IMR-90 (cell line): ENCODE measurements around the gene SUSD6. TPM values are rescaled to one million over a fixed set of nuclear protein-coding genes. Genes with fewer than 3 reads are reported as not detected.
A peak's percentile ranks its signal among the peaks of the same experiment; 100 is the strongest.

Experiments used
- ATAC-seq: fragments of 200-7000 bp; cut with Tn5 transposase; 2 replicates; pipeline ENCODE4 v1.9.1; 2020; ENCODE audit warnings: low read depth, mild to moderate bottlenecking, moderate library complexity
- BruUV-seq: library from RNA; stranded (reverse); fragments of 400-500 nt; replicated peaks from 2 replicates; lab custom pipeline; 2021; lab: Mats Ljungman, UMichigan
- CTCF ChIA-PET: fragments of 300-600 bp; formaldehyde crosslinking; extraction: SDS; loops from one replicate; lab custom pipeline; 2021; ENCODE audit warnings: antibody characterized with exemption; lab: Yijun Ruan, JAX
- POLR2A ChIA-PET: fragments of 300-600 bp; sonication (Branson Sonifier 250); formaldehyde crosslinking; loops from one replicate; lab custom pipeline; 2022; ENCODE audit warnings: antibody characterized with exemption; ENCODE audit not compliant: unreplicated experiment; lab: Charles Lee
- DNase-seq: peaks from one replicate; pipeline ENCODE4 v3.0.0; 2013
- H2AFZ ChIP-seq: replicated peaks from 2 replicates; pipeline ENCODE3; 2013; ENCODE audit warnings: low read length, mild to moderate bottlenecking; ENCODE audit not compliant: poor library complexity
- H2AK5ac ChIP-seq: 2 replicates; pipeline ENCODE4 v1.6.1; 2013; ENCODE audit warnings: low read depth, low read length, inconsistent platforms
- H2AK9ac ChIP-seq: replicated peaks from 2 replicates; pipeline ENCODE3; 2013; ENCODE audit warnings: mild to moderate bottlenecking, low read depth, low read length, moderate library complexity; ENCODE audit not compliant: poor library complexity
- H2BK120ac ChIP-seq: 2 replicates; pipeline ENCODE4 v1.6.1; 2013; ENCODE audit warnings: low read depth, low read length, inconsistent platforms
- H2BK15ac ChIP-seq: 3 replicates; pipeline ENCODE4 v1.6.1; 2013; ENCODE audit warnings: low read depth, low read length, inconsistent platforms
- H2BK20ac ChIP-seq: 2 replicates; pipeline ENCODE4 v1.6.1; 2013; ENCODE audit warnings: low read depth, mild to moderate bottlenecking, inconsistent platforms, low read length, moderate library complexity
- H2BK5ac ChIP-seq: 2 replicates; pipeline ENCODE4 v1.6.1; 2013; ENCODE audit warnings: mild to moderate bottlenecking, low read depth, low read length, inconsistent platforms; ENCODE audit not compliant: poor library complexity, severe bottlenecking
- H3K14ac ChIP-seq: replicated peaks from 2 replicates; pipeline ENCODE4 v1.6.1; 2013; ENCODE audit warnings: low read depth, low read length, inconsistent platforms
- H3K18ac ChIP-seq: 2 replicates; pipeline ENCODE4 v1.6.1; 2013; ENCODE audit warnings: low read depth, low read length, control low read depth
- H3K23ac ChIP-seq: 2 replicates; pipeline ENCODE4 v1.6.1; 2013; ENCODE audit warnings: low read depth, low read length, inconsistent platforms
- H3K27ac ChIP-seq: 2 replicates; pipeline ENCODE4 v1.5.1; 2013; ENCODE audit warnings: mild to moderate bottlenecking, control low read depth, low read length; ENCODE audit not compliant: insufficient read depth
- H3K27me3 ChIP-seq: 2 replicates; pipeline ENCODE4 v1.6.1; 2013; ENCODE audit warnings: low read length; ENCODE audit not compliant: control insufficient read depth, insufficient read depth
- H3K36me3 ChIP-seq: 2 replicates; pipeline ENCODE4 v1.6.1; 2013; ENCODE audit warnings: low read length, mixed read lengths; ENCODE audit not compliant: control insufficient read depth, insufficient read depth
- H3K4ac ChIP-seq: 2 replicates; pipeline ENCODE4 v1.6.1; 2013; ENCODE audit warnings: low read depth, low read length, inconsistent platforms
- H3K4me1 ChIP-seq: 2 replicates; pipeline ENCODE4 v1.6.1; 2013; ENCODE audit warnings: low read length, mixed read lengths; ENCODE audit not compliant: control insufficient read depth, insufficient read depth
- H3K4me2 ChIP-seq: 2 replicates; pipeline ENCODE4 v1.6.1; 2013; ENCODE audit warnings: low read depth, mild to moderate bottlenecking, control low read depth, low read length, moderate library complexity
- H3K4me3 ChIP-seq: 2 replicates; pipeline ENCODE4 v1.5.1; 2013; ENCODE audit warnings: low read depth, mild to moderate bottlenecking, control low read depth, low read length, moderate library complexity; ENCODE audit not compliant: insufficient read depth
- H3K56ac ChIP-seq: 2 replicates; pipeline ENCODE4 v1.6.1; 2013; ENCODE audit warnings: low read length, inconsistent platforms; ENCODE audit not compliant: insufficient read depth; ENCODE audit errors: extremely low read depth
- H3K79me1 ChIP-seq, 2 experiments: 2 replicates each; pipeline ENCODE4 v1.6.1; 2013; ENCODE audit warnings: low read length in 2 of 2, inconsistent platforms in 1 of 2, low read depth in 1 of 2
- H3K9ac ChIP-seq: 2 replicates; pipeline ENCODE4 v1.6.1; 2013; ENCODE audit warnings: low read depth, low read length, control low read depth
- H3K9me1 ChIP-seq: 2 replicates; pipeline ENCODE4 v1.6.1; 2013; ENCODE audit warnings: low read length, inconsistent platforms; ENCODE audit not compliant: insufficient read depth
- H3K9me3 ChIP-seq: 2 replicates; pipeline ENCODE4 v1.6.1; 2013; ENCODE audit warnings: low read length; ENCODE audit not compliant: control insufficient read depth, insufficient read depth
- H4K20me1 ChIP-seq: 2 replicates; pipeline ENCODE4 v1.6.1; 2013; ENCODE audit warnings: low read length, inconsistent platforms; ENCODE audit not compliant: insufficient read depth
- H4K5ac ChIP-seq: 2 replicates; pipeline ENCODE4 v1.6.1; 2013; ENCODE audit warnings: mild to moderate bottlenecking, low read depth, low read length, control low read depth
- H4K8ac ChIP-seq, 2 experiments: 2 replicates each; pipeline ENCODE4 v1.6.1; 2013; ENCODE audit warnings: low read depth in 2 of 2, low read length in 2 of 2, control low read depth in 1 of 2, inconsistent platforms in 1 of 2
- H4K91ac ChIP-seq: 2 replicates; pipeline ENCODE4 v1.6.1; 2013; ENCODE audit warnings: low read depth, low read length, inconsistent platforms; ENCODE audit not compliant: insufficient read depth
- BHLHE40 ChIP-seq: fragments of 150-350 bp; IDR thresholded peaks from 2 replicates; pipeline ENCODE4 v1.6.1; 2016; ENCODE audit warnings: mild to moderate bottlenecking, low read depth, low read length
- CEBPB ChIP-seq: IDR thresholded peaks from 2 replicates; pipeline ENCODE4 v1.6.1; 2012; ENCODE audit warnings: low read depth, low read length, improper control_type of control experiment
- CHD1 ChIP-seq: IDR thresholded peaks from 2 replicates; pipeline ENCODE4 v1.6.1; 2012; ENCODE audit warnings: low read depth, low read length, improper control_type of control experiment
- MAFK ChIP-seq: IDR thresholded peaks from 2 replicates; pipeline ENCODE4 v1.6.1; 2012; ENCODE audit warnings: low read depth, low read length, improper control_type of control experiment
- MAZ ChIP-seq: IDR thresholded peaks from 2 replicates; pipeline ENCODE4 v1.6.1; 2012; ENCODE audit warnings: low read depth, mild to moderate bottlenecking, low read length, improper control_type of control experiment, moderate library complexity, borderline replicate concordance
- MXI1 ChIP-seq: IDR thresholded peaks from 2 replicates; pipeline ENCODE4 v1.6.1; 2012; ENCODE audit warnings: low read depth, mild to moderate bottlenecking, low read length, moderate library complexity, borderline replicate concordance
- NFE2L2 ChIP-seq: fragments of 150-350 bp; IDR thresholded peaks from 2 replicates; pipeline ENCODE4 v1.6.1; 2016; ENCODE audit warnings: low read depth, mild to moderate bottlenecking, low read length
- RAD21 ChIP-seq: IDR thresholded peaks from 2 replicates; pipeline ENCODE4 v1.6.1; 2012; ENCODE audit warnings: low read length, improper control_type of control experiment
- RCOR1 ChIP-seq: IDR thresholded peaks from 2 replicates; pipeline ENCODE4 v1.6.1; 2012; ENCODE audit warnings: mild to moderate bottlenecking, low read length, improper control_type of control experiment; ENCODE audit not compliant: insufficient replicate concordance
- RFX5 ChIP-seq: IDR thresholded peaks from 2 replicates; pipeline ENCODE4 v1.8.0; 2012; ENCODE audit warnings: low read depth, mild to moderate bottlenecking, low read length, moderate library complexity
- SMC3 ChIP-seq: fragments of 150-350 bp; IDR thresholded peaks from 2 replicates; pipeline ENCODE4 v1.6.1; 2016; ENCODE audit warnings: low read depth, mild to moderate bottlenecking, antibody characterized with exemption, low read length, moderate library complexity
- WGBS, 2 experiments: methylation state at CpG; one replicate each; pipeline versions ENCODE4 v1.1.5 to v1.1.7; 2013; ENCODE audit warnings: missing lambda C conversion rate in 2 of 2; ENCODE audit not compliant: insufficient read length in 1 of 2; ENCODE audit errors: extremely low coverage in 2 of 2; 5-methylcytosine and 5-hydroxymethylcytosine counted together
- dilution Hi-C: fragments of 300-500 bp; cut with HindIII; formaldehyde crosslinking; loops from one replicate; pipeline ENCODE4 v1.14.3; 2018; ENCODE audit warnings: low sequenced_read_pairs; ENCODE audit not compliant: unreplicated experiment
- in situ Hi-C: fragments of 300-500 bp; cut with MboI; formaldehyde crosslinking; loops from 3 replicates; pipeline ENCODE4 v1.14.3; 2019; ENCODE audit warnings: low sequenced_read_pairs, inconsistent platforms, mixed read lengths
- intact Hi-C: fragments of 100-400 bp; cut with micrococcal nuclease; formaldehyde crosslinking; loops from 2 replicates; pipeline ENCODE4 v1.10.0; 2022
- polyA plus RNA-seq, 3 experiments: library from polyadenylated mRNA; depleted of rRNA; stranded (reverse); fragments of >200 nt; gene quantifications; 2 replicates each; pipeline ENCODE4 v1.2.3, GENCODE V29; 2012; ENCODE audit warnings: low replicate concordance in 1 of 3
- total RNA-seq: library from RNA; depleted of rRNA; stranded (reverse); fragments of >200 nt; gene quantifications from 2 replicates; pipeline ENCODE4 v1.2.3, GENCODE V29; 2012
- TF ChIP-seq, protein P1 (sequence below): conservative IDR thresholded peaks from 2 replicates; pipeline ENCODE4 v1.5.1; 2012; ENCODE audit warnings: mild to moderate bottlenecking, low read depth, low read length, improper control_type of control experiment
- TF ChIP-seq, protein P2 (sequence below): fragments of 150-350 bp; IDR thresholded peaks from 2 replicates; pipeline ENCODE4 v1.6.1; 2016; ENCODE audit warnings: low read depth, mild to moderate bottlenecking, low read length, moderate library complexity, borderline replicate concordance

Gene SUSD6
- total and polyA plus RNA-seq, 2 of the 4 experiments (the other 2 are of a cell fraction) = 2.3 to 10.1 TPM

DNA sequence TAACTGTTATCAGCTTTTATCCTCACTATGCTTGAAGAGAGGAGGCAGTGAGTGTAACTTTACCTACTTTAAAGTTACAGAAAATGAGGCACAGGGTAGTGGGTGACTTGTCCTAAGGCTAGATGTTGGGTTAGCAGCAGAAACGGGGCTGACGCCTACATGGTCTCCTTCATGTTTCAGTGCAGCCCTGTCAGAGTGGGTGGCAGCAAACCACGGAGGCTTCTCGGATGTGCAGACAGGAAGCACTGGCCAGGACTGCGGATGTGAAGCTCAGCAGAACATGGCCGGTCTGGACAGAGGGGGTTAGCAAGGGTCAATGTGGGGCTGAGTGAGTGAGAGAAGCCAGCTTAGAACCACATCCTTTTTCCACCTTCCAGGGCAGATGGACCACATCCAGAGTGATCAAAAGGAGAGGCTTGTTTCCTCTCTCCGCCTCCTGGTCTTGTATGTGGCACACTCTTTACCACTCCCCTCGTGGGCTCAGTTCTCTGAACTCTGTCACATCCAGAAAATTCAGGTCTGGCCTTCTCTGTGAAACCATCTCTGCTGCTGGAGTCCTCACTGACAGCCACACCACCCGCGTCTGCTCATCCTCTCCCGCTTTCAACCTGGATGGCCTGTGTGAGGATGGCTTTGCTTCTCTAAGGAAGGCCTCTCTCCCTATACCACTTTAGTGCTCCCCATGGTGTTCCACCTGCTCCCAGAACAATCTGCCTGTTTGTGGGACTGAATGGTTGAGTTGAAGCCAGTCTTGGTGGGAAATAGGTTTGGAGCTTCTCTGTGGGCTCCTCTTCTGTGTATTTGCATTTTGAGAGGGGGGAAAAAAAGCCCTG, 14.1 kb downstream of the SUSD6 start:
- H3K4ac ChIP-seq = peak overlapping the region; percentile 67
- WGBS, 2 experiments = no CpG with 5 or more reads among the region's 11 CpGs
- DNase-seq (peak; percentile 66), ATAC-seq (peak; percentile 84)
- H2AFZ ChIP-seq = peak overlapping the region; percentile 45
- POLR2A ChIA-PET = interaction anchor here (0.7 kb wide), 1 partner anchor 9 kb away, joined by 3 read pairs; no protein-coding TSS in a partner anchor
- BruUV-seq = no TSS peak
- dilution Hi-C loops = no loop called here
- peak overlapping the region; percentile 93 for H3K14ac ChIP-seq
- CTCF ChIA-PET = interaction anchor here (0.6 kb wide), 1 partner anchor 23 kb away, joined by 3 read pairs; no protein-coding TSS in a partner anchor
- H2AK5ac ChIP-seq = peak overlapping the region; percentile 76
- peaks cover 34 to 85% of the 10 kb centered on the region in 2 experiments for H3K79me1 ChIP-seq
- H2BK15ac ChIP-seq = peak overlapping the region; percentile 64; the same call in 1 of the 3 replicates
- no peaks in the 10 kb centered on the region for H3K9me3 ChIP-seq
- H4K91ac ChIP-seq = peak overlapping the region; percentile 50
- H3K9ac ChIP-seq = no peak overlapping the region
- H3K18ac ChIP-seq = peak overlapping the region; percentile 67
- H3K4me2 ChIP-seq = peak overlapping the region; percentile 67; the same call in 1 of the 2 replicates
- H4K8ac ChIP-seq = peak overlapping the region; percentile 62 to 89
- peaks cover 26% of the 10 kb centered on the region for H3K9me1 ChIP-seq
- no peak overlapping the region for H3K56ac ChIP-seq
- H2AK9ac ChIP-seq = peak overlapping the region; percentile 86
- peak overlapping the region; percentile 83; the same call in 1 of the 2 replicates for H4K5ac ChIP-seq
- intact Hi-C loops = no loop called here
- no peak overlapping the region for H3K4me3 ChIP-seq
- in situ Hi-C loops = no loop called here
- H3K4me1 ChIP-seq = peaks cover 20% of the 10 kb centered on the region
- peaks cover 39% of the 10 kb centered on the region for H4K20me1 ChIP-seq
- peak overlapping the region; percentile 43; the same call in 1 of the 2 replicates for H2BK20ac ChIP-seq
- H3K27ac ChIP-seq = peak overlapping the region; percentile 18
- peak overlapping the region; percentile 74 for H2BK5ac ChIP-seq
- peak overlapping the region; percentile 67 for H2BK120ac ChIP-seq
- H3K23ac ChIP-seq = peak overlapping the region; percentile 88
- no peaks in the 10 kb centered on the region for H3K27me3 ChIP-seq
- H3K36me3 ChIP-seq = no peaks in the 10 kb centered on the region
- TF ChIP-seq CHD1 = no peak
- TF ChIP-seq, protein P1, sequence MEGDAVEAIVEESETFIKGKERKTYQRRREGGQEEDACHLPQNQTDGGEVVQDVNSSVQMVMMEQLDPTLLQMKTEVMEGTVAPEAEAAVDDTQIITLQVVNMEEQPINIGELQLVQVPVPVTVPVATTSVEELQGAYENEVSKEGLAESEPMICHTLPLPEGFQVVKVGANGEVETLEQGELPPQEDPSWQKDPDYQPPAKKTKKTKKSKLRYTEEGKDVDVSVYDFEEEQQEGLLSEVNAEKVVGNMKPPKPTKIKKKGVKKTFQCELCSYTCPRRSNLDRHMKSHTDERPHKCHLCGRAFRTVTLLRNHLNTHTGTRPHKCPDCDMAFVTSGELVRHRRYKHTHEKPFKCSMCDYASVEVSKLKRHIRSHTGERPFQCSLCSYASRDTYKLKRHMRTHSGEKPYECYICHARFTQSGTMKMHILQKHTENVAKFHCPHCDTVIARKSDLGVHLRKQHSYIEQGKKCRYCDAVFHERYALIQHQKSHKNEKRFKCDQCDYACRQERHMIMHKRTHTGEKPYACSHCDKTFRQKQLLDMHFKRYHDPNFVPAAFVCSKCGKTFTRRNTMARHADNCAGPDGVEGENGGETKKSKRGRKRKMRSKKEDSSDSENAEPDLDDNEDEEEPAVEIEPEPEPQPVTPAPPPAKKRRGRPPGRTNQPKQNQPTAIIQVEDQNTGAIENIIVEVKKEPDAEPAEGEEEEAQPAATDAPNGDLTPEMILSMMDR = no peak
- TF ChIP-seq RAD21 = no peak
- no peak for TF ChIP-seq RFX5
- TF ChIP-seq NFE2L2 = no peak
- TF ChIP-seq MAFK = no peak
- TF ChIP-seq CEBPB = no peak
- no peak for TF ChIP-seq SMC3
- TF ChIP-seq, protein P2, sequence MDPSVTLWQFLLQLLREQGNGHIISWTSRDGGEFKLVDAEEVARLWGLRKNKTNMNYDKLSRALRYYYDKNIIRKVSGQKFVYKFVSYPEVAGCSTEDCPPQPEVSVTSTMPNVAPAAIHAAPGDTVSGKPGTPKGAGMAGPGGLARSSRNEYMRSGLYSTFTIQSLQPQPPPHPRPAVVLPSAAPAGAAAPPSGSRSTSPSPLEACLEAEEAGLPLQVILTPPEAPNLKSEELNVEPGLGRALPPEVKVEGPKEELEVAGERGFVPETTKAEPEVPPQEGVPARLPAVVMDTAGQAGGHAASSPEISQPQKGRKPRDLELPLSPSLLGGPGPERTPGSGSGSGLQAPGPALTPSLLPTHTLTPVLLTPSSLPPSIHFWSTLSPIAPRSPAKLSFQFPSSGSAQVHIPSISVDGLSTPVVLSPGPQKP = no peak
- no peak for TF ChIP-seq BHLHE40
- no peak for TF ChIP-seq RCOR1
- no peak for TF ChIP-seq MAZ
- no peak for TF ChIP-seq MXI1
